NCI-H524 (cell line): ENCODE data around the gene EIF5A.

Experiments used
- DNase-seq, 2 experiments: peaks; one replicate each; lab custom pipeline; 2025; lab: John Stamatoyannopoulos, UW

EIF5A gene

DNA sequence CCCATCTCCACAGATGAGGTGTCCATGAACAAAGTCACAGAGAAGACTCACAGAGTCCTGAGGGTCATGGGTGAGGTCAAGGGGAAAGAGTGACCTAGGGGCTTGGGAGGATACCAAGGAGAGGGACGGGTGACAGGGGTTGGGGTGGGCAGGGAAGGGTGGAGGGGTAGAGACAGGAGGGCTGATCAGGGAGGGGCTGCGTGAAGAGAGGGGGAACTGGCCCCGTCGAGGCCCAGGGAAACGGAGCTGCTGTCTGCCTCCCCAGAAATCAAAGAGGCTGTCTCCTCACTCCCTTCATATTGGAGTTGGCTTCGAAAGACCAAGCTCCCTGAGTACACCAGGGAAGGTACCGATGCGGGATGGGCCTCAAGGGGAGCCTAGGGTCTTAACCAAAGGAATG is 48.1 kb downstream of the EIF5A start:
- DNase-seq = no peak

DNA sequence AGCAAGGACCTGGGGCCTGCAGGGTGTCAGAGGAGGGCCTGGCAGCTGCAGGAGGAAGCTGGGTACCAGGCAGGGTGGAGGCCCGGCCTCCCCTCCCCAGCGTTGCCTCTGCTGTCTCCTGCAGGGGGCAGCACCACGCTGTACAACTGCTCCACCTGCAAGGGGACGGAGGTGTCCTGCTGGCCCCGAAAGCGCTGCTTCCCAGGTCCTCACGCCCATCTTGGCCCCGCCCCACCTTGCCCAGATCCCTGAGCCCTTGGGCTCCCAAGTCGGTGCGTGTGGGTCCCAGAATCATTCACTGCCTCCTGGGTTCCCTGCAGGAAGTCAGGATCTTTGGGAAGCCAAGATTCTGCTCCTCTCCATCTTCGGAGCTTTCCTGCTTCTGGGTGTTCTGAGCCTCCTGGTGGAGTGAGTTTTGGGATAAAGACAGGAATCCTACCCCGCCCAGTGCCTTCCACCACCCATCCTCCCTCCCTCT is 48.7 kb downstream of the EIF5A start:
- DNase-seq = peak in 1 of 2 experiments; percentile 40

DNA sequence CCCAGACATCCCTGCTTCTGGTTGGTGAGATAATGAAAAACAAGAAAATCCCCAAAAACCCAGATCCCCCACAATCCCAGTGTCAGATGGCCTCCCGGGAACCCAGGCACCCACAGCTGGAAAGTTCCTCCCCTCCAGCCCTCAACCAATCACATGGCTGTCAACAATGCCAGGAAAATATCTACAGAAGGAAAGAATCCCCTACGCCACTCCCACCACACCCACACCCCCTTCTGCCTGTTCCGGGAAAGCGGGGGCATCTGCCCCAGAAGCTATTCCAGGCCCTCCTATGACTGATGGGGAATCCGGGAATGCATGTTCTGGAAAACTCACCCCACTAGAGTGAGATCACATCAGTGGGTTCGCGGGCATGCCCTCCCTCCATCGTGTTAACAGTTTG is 49.3 kb downstream of the EIF5A start:
- DNase-seq = no peak

DNA sequence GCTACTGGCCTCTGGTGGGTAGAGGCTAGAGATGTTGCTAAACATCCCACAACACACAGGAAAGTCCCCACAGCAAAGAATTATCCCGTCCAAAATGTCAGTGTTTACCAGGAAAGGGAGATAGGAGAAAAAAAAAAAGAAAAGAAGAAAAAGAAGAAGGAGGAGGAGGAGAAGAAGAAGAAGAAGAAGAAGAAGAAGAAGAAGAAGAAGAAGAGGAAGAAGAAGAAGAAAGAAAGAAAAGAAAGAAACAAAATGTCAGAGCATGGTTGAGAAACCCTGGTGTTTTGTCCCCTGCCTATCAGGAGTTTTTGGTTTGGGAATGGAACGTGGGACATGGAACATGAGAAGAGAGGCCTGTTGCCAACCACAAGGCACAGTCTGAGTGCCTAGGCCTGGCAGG is 50.0 kb downstream of the EIF5A start:
- no peak for DNase-seq

DNA sequence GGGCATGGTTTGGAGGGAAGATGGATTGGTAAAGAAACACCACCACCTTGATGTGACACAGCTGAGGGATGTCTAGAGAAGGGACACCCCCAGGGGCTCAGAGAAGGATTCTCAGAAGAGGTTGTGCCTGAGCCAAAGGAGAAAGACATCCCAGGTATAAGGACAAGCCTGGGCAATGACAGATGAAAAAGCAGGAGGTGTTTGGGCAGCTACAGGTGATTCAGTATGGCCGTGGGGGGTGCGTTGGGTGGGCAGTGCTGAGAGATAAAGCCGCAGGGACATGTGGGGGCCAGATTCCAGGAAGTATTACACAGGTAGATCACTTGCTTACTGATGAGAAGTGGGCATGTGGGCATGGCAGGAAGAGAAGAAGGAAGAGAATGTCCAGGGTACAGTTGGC is 54.5 kb downstream of the EIF5A start:
- DNase-seq = no peak
